Measurements from ENCODE around the gene TOP1.

TOP1 gene

GRCh38 chr20:41169791-41170351 lies 141.2 kb downstream of the TOP1 start:
- no peak for DNase-seq (ENCODE audit: low spot score)

DNA sequence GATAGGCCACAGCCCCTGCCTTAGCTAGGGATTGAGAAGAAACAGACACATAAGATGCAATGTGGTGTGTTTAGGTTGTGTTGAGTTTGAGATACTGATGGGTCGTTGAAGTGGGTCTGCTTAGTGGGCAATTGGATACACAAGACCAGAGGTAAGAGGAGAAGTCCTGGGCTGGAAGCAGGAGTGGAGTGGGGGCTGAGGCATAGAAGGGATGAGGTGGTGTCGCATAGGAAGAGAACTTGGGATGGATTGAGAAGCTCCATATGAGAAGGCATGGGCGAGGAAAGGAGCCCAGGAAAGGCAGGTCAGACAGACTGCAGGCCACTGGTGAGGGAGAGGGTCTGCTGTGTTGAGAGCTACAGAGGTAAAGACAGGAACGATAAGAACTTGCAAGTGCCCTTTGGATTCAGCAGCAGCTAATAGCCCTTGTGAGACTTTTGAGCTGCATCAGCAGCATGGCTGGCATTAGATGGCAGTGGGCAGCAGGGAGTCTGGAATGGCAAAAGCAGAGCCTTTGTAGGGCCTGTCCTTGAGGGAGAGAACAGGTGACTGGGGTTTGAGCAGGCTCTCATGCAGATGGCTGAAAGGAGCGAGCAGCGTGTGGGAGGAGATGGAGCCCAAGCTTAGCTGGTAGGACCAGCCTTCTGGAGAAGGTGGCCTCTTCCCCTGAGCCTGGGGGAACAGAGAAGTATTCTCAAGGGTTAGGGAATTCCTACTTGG lies 141.9 kb downstream of the TOP1 start:
- DNase-seq (ENCODE audit: low spot score), result no peak

GRCh38 chr20:41171736-41172295 lies 143.2 kb downstream of the TOP1 start:
- no peak for DNase-seq (ENCODE audit: low spot score)

- no peak for DNase-seq (ENCODE audit: low spot score)
Observed at GRCh38 chr20:41172296-41173140, 143.9 kb downstream of the TOP1 start.

GRCh38 chr20:41173161-41173721 lies 144.6 kb downstream of the TOP1 start:
- DNase-seq (ENCODE audit: low spot score), result peak; percentile 49

- no peak for DNase-seq (ENCODE audit: low spot score)
Observed at GRCh38 chr20:41173791-41174341, 145.2 kb downstream of the TOP1 start.
